ENCODE results near the gene UPF3A.

- TF ChIP-seq EP300 (IDR thresholded peaks at IDR 0.05; ENCODE audit: borderline replicate concordance), result no peak
- TF ChIP-seq REST (IDR thresholded peaks at IDR 0.05; ENCODE audit: low read depth), result no peak
- TF ChIP-seq CREB1 (IDR thresholded peaks at IDR 0.05; ENCODE audit: low read depth), result no peak
- TF ChIP-seq RAD21 (IDR thresholded peaks at IDR 0.05; ENCODE audit: low read depth), result no peak
- no peak for TF ChIP-seq CEBPB (IDR thresholded peaks at IDR 0.05)
- no peak for TF ChIP-seq YY1 (IDR thresholded peaks at IDR 0.05; ENCODE audit: low read depth)
- no peak for TF ChIP-seq MAX (IDR thresholded peaks at IDR 0.05)
- TF ChIP-seq TAF1 (IDR thresholded peaks at IDR 0.05; ENCODE audit: low read depth), result no peak
Measured at GRCh38 chr13:114259374-114259773, 22.0 kb upstream of the UPF3A start.
